CD8-positive, alpha-beta memory T cell (primary cell): ENCODE data around the gene RASA1. TPM values are rescaled to one million over a fixed set of nuclear protein-coding genes. Genes with fewer than 3 reads are reported as not detected.

Experiments
- CTCF ChIA-PET: fragments of 350-600 bp; sonication (Branson Sonifier 250); formaldehyde crosslinking; loops from one replicate; lab custom pipeline; 2021; ENCODE audit warnings: antibody characterized with exemption; lab: Charles Lee
- POLR2A ChIA-PET: fragments of 350-600 bp; sonication (Branson Sonifier 250); formaldehyde crosslinking; loops from one replicate; lab custom pipeline; 2021; ENCODE audit warnings: antibody characterized with exemption; lab: Charles Lee
- DNase-seq, 5 donors: peaks; one replicate each; pipeline versions ENCODE4 v3.0.0 to v3.0.0-alpha.2; 2020 to 2022; ENCODE audit warnings: mixed read lengths in 1 of 5
- H3K27ac ChIP-seq: one replicate; pipeline ENCODE4 v1.7.0; 2013; ENCODE audit warnings: low read depth, mild to moderate bottlenecking, low read length, moderate library complexity
- H3K27me3 ChIP-seq: 2 replicates; pipeline ENCODE4 v1.7.0; 2013; ENCODE audit warnings: low read length, mild to moderate bottlenecking; ENCODE audit not compliant: insufficient read depth, poor library complexity, severe bottlenecking
- H3K36me3 ChIP-seq: 2 replicates; pipeline ENCODE4 v1.7.0; 2013; ENCODE audit warnings: mild to moderate bottlenecking, low read length, moderate library complexity; ENCODE audit not compliant: insufficient read depth
- H3K4me1 ChIP-seq: 2 replicates; pipeline ENCODE4 v1.7.0; 2013; ENCODE audit warnings: mild to moderate bottlenecking, low read length, moderate library complexity; ENCODE audit not compliant: insufficient read depth
- H3K4me3 ChIP-seq: 2 replicates; pipeline ENCODE4 v1.7.0; 2013; ENCODE audit warnings: mild to moderate bottlenecking, low read length
- H3K9me3 ChIP-seq: 2 replicates; pipeline ENCODE4 v1.7.0; 2013; ENCODE audit warnings: mild to moderate bottlenecking, low read length
- H3K27ac Mint-ChIP-seq, 8 donors: one replicate each; pipeline ENCODE4 v1.8.0; 2020 to 2021; ENCODE audit warnings: mixed read lengths in 8 of 8, mild to moderate bottlenecking in 6 of 8, inconsistent platforms in 3 of 8, moderate library complexity in 3 of 8
- H3K27me3 Mint-ChIP-seq, 2 donors: one replicate each; pipeline ENCODE4 v1.8.0; 2020 to 2021; ENCODE audit warnings: mixed read lengths in 2 of 2, mild to moderate bottlenecking in 1 of 2, moderate library complexity in 1 of 2
- H3K36me3 Mint-ChIP-seq, 3 donors: one replicate each; pipeline ENCODE4 v1.8.0; 2020 to 2021; ENCODE audit warnings: mixed read lengths in 3 of 3, inconsistent platforms in 1 of 3, mild to moderate bottlenecking in 1 of 3
- H3K4me1 Mint-ChIP-seq, 3 donors: one replicate each; pipeline ENCODE4 v1.8.0; 2020 to 2021; ENCODE audit warnings: mixed read lengths in 3 of 3, inconsistent platforms in 1 of 3, mild to moderate bottlenecking in 1 of 3
- H3K4me3 Mint-ChIP-seq, 7 donors: one replicate each; pipeline ENCODE4 v1.8.0; 2020 to 2021; ENCODE audit warnings: mixed read lengths in 7 of 7, mild to moderate bottlenecking in 6 of 7, moderate library complexity in 4 of 7, inconsistent platforms in 2 of 7
- H3K9me3 Mint-ChIP-seq, 5 donors: one replicate each; pipeline ENCODE4 v1.8.0; 2020 to 2022; ENCODE audit warnings: mixed read lengths in 5 of 5, mild to moderate bottlenecking in 3 of 5, moderate library complexity in 2 of 5, inconsistent platforms in 1 of 5
- polyA plus RNA-seq: library from polyadenylated mRNA; unstranded; fragments of 300-500 nt; fragmentation: Illumina TruSeq; gene quantifications from one replicate; pipeline ENCODE4 v1.2.3, GENCODE V29; 2021
- total RNA-seq, 2 experiments: library from RNA; stranded (reverse); gene quantifications; one replicate each; pipeline ENCODE4 v1.2.3, GENCODE V29; 2021

Gene RASA1
- total and polyA plus RNA-seq, 3 experiments from 2014 or later = 8.0 to 27.1 (median 24.0) TPM

DNA sequence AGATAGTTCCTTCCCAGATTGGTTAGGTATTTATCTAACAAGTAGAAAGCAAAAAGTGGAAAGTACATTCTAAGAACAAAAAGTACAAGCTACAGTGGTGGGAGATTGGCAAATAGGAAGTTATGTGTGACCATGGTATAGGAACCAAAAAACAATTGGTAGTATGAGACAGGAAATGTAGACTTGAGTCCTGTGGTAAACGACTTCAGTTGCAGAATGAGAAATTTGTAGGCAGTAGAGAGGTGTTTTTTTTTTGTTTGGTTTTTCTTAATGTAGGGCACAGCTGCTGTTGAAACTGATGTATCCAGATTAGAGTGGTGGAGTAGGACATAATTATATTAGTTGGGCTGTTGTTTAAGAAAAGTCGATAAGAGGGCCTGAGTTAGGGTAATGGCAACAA lies 73.0 kb downstream of the RASA1 start:
- H3K27ac Mint-ChIP-seq = peak overlapping the region; percentile 35 to 98 (median 87)
- POLR2A ChIA-PET = interaction anchor here (0.6 to 1.1 kb wide), 2 partner anchors 12 to 204 kb away, joined by 3 to 5 read pairs; no protein-coding TSS in a partner anchor
- peak overlapping the region; percentile 18 to 76 (median 53) for H3K4me3 Mint-ChIP-seq
- CTCF ChIA-PET = interaction anchor here (1.0 kb wide), 1 partner anchor 72 kb away, joined by 3 read pairs; no protein-coding TSS in a partner anchor
- Histone ChIP-seq H3K9me3 (no peaks in the 10 kb centered on the region), H3K4me3 (no peak overlapping the region), H3K27ac (no peak overlapping the region), H3K27me3 (no peaks in the 10 kb centered on the region), H3K4me1 (peaks cover 16% of the 10 kb centered on the region), H3K36me3 (peaks cover 5% of the 10 kb centered on the region)
- peaks cover 0 to 3% (median 0%) of the 10 kb centered on the region in 5 donors for H3K9me3 Mint-ChIP-seq
- peaks cover 18 to 44% (median 18%) of the 10 kb centered on the region in 3 donors for H3K36me3 Mint-ChIP-seq
- H3K4me1 Mint-ChIP-seq = peaks cover 28 to 49% (median 29%) of the 10 kb centered on the region in 3 donors
- peak in 2 of 5 donors; percentile 39 to 65 for DNase-seq
- H3K27me3 Mint-ChIP-seq = no peaks in the 10 kb centered on the region

DNA sequence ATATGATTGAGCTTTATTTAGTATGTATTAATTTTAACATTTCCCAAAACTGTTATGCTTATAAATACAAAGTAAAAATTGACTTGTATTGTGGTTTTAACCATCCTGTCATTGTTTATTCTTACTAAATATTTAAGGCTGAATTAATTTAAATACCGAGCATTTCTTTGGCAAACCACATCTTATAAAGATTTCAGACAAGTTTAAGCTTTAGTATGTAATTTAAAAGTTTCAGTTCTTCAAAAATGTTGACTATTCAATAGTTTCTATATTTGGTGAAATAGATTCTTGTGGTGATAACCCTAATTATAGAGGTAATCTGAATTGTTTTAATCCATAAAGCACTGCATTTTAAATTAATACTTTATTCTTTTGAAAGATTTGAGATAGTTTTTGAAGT lies 79.6 kb downstream of the RASA1 start:
- Histone ChIP-seq H3K9me3 (no peaks in the 10 kb centered on the region), H3K27ac (no peak overlapping the region), H3K4me3 (no peak overlapping the region), H3K27me3 (no peaks in the 10 kb centered on the region), H3K4me1 (no peaks in the 10 kb centered on the region), H3K36me3 (peaks cover 10% of the 10 kb centered on the region)
- Mint-ChIP-seq H3K9me3 (peaks cover 0 to 3% (median 0%) of the 10 kb centered on the region in 5 donors), H3K4me1 (peaks cover 17 to 39% (median 25%) of the 10 kb centered on the region in 3 donors), H3K27me3 (no peaks in the 10 kb centered on the region), H3K4me3 (no peak overlapping the region), H3K36me3 (peaks cover 11 to 47% (median 18%) of the 10 kb centered on the region in 3 donors), H3K27ac (no peak overlapping the region)
- POLR2A ChIA-PET = no interaction called here
- DNase-seq = no peak
- CTCF ChIA-PET = interaction anchor here (0.9 kb wide), 1 partner anchor 66 kb away, joined by 3 read pairs; the partner anchor contains the start of gene CCNH

DNA sequence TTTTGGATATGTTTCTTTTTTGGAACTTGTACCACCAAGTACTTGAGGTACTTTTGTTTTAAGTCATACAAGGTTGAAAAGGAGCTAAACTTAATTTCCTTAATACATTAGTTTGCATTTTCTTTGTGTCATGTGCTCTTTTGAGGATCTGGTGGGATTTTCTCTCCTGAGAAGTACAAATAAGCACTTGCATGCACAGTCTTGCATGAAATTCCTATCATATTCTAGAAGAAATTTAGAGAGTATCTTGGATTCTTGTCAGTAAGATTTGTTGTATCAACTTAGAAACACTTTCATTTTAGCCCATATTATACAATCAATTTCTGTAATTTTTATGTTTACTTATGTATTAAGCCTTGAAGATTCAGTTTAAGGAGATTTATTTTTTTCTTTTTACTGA lies 80.2 kb downstream of the RASA1 start:
- Mint-ChIP-seq H3K36me3 (peaks cover 13 to 46% (median 18%) of the 10 kb centered on the region in 3 donors), H3K27ac (peak overlapping the region in 3 of 8 donors; percentile 13 to 57 (median 23)), H3K27me3 (no peaks in the 10 kb centered on the region), H3K4me3 (no peak overlapping the region), H3K9me3 (peaks cover 0 to 3% (median 0%) of the 10 kb centered on the region in 5 donors), H3K4me1 (peaks cover 15 to 35% (median 22%) of the 10 kb centered on the region in 3 donors)
- POLR2A ChIA-PET = no interaction called here
- CTCF ChIA-PET = interaction anchor here (0.9 kb wide), 1 partner anchor 65 kb away, joined by 3 read pairs; the partner anchor contains the start of gene CCNH
- DNase-seq = no peak
- Histone ChIP-seq H3K27ac (no peak overlapping the region), H3K27me3 (no peaks in the 10 kb centered on the region), H3K4me1 (no peaks in the 10 kb centered on the region), H3K9me3 (no peaks in the 10 kb centered on the region), H3K4me3 (no peak overlapping the region), H3K36me3 (peaks cover 10% of the 10 kb centered on the region)

DNA sequence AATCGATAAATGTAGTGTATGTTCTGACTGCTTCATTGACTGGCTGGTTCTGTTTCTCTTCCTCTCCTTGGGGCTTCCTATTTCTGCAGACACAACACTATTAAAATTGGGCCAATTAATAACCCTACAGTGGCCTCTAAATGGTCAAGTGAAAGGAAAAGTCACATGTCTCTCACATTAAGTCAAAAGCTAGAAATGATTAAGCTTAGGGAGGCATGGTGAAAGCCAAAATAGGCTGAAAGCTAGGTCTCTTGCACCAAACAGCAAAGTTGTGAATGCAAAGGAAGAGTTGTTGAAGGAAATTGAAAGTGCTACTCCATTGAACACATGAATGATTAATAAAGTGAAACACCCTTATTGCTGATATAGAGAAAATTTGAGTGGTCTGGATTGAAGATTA lies 86.8 kb downstream of the RASA1 start:
- Histone ChIP-seq H3K27me3 (no peaks in the 10 kb centered on the region), H3K9me3 (no peaks in the 10 kb centered on the region), H3K36me3 (peaks cover 5% of the 10 kb centered on the region), H3K4me1 (no peaks in the 10 kb centered on the region), H3K4me3 (no peak overlapping the region), H3K27ac (no peak overlapping the region)
- peaks cover 23 to 41% (median 29%) of the 10 kb centered on the region in 3 donors for H3K4me1 Mint-ChIP-seq
- ChIA-PET POLR2A (interaction anchor here (0.6 kb wide), 1 partner anchor 279 kb away, joined by 4 read pairs; no protein-coding TSS in a partner anchor), CTCF (interaction anchor here (1.2 kb wide), 1 partner anchor 38 kb away, joined by 3 read pairs; no protein-coding TSS in a partner anchor)
- no peaks in the 10 kb centered on the region for H3K27me3 Mint-ChIP-seq
- H3K36me3 Mint-ChIP-seq = peaks cover 6 to 56% (median 22%) of the 10 kb centered on the region in 3 donors
- no peak for DNase-seq
- peak overlapping the region in 3 of 8 donors; percentile 37 to 64 (median 62) for H3K27ac Mint-ChIP-seq
- H3K4me3 Mint-ChIP-seq = no peak overlapping the region
- no peaks in the 10 kb centered on the region for H3K9me3 Mint-ChIP-seq

DNA sequence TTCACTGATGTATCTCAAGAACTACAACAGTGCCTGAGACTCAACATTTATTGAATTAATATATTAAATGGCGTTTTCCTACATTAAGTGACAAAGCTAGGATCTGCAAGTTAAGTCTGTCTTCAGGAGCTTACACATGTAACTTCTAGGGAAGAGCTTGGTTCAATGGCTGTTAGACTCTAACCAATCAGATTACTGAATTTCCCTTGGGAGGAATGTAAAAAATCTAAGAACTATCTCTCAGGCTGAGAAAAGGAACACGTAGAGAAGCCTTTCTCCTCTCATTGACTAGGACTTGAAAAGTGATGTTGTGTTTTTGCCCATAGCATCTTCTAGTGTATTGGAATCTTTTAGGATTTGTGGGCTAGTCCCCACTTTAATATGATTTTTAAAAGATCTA lies 91.4 kb downstream of the RASA1 start:
- H3K36me3 Mint-ChIP-seq = peaks cover 0 to 62% (median 17%) of the 10 kb centered on the region in 3 donors
- Histone ChIP-seq H3K4me3 (no peak overlapping the region), H3K9me3 (no peaks in the 10 kb centered on the region), H3K27ac (no peak overlapping the region), H3K4me1 (peaks cover 5% of the 10 kb centered on the region), H3K27me3 (no peaks in the 10 kb centered on the region), H3K36me3 (peaks cover 4% of the 10 kb centered on the region)
- peaks cover 29 to 36% (median 30%) of the 10 kb centered on the region in 3 donors for H3K4me1 Mint-ChIP-seq
- no peaks in the 10 kb centered on the region for H3K9me3 Mint-ChIP-seq
- no peak for DNase-seq
- H3K27me3 Mint-ChIP-seq = no peaks in the 10 kb centered on the region
- POLR2A ChIA-PET = no interaction called here
- H3K4me3 Mint-ChIP-seq = no peak overlapping the region
- no peak overlapping the region for H3K27ac Mint-ChIP-seq
- CTCF ChIA-PET = no interaction called here

DNA sequence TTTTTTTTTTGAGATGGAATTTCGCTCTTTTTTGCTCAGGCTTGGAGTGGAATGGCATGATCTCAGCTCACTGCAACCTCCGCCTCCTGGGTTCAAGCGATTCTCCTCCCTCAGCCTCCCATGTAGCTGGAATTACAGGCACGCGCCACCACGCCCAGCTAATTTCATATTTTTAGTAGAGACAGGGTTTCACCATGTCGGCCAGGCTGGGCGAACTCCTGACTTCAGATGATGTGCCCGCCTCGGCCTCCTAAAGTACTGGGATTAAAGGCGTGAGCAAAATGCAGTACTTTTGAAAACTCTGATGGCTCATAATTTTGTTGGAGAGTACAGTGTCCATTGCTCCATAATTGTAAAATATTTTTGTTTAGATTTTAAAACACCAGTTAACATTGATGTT lies 92.4 kb downstream of the RASA1 start:
- Mint-ChIP-seq H3K4me3 (no peak overlapping the region), H3K27ac (no peak overlapping the region), H3K27me3 (no peaks in the 10 kb centered on the region), H3K36me3 (peaks cover 0 to 62% (median 14%) of the 10 kb centered on the region in 3 donors), H3K9me3 (no peaks in the 10 kb centered on the region), H3K4me1 (peaks cover 31 to 42% (median 31%) of the 10 kb centered on the region in 3 donors)
- no peak for DNase-seq
- no peak overlapping the region for H3K4me3 ChIP-seq
- peaks cover 4% of the 10 kb centered on the region for H3K36me3 ChIP-seq
- POLR2A ChIA-PET = no interaction called here
- H3K4me1 ChIP-seq = peaks cover 10% of the 10 kb centered on the region
- no peak overlapping the region for H3K27ac ChIP-seq
- H3K27me3 ChIP-seq = no peaks in the 10 kb centered on the region
- CTCF ChIA-PET = interaction anchor here (1.1 kb wide), 1 partner anchor 40 kb away, joined by 3 read pairs; no protein-coding TSS in a partner anchor
- H3K9me3 ChIP-seq = no peaks in the 10 kb centered on the region

DNA sequence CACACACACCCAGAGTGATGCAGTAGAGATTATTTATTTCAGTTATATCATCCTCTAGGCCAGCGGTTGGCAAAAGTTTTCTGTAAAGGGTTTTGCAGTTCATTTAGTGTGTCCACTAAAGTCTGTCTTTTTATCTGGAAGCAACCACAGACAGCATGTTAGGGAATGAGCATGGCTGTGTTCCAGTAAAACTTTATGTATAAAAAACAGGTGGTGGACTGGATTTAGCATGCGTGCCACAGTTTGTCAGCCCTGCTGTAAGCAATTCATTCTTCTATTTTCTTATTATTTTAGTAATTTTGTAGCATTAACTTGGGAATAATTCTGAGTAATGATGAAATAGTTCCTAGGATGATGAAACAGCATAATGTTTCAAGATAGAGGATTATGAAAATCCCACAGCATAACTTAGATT lies 93.4 kb downstream of the RASA1 start:
- Histone ChIP-seq H3K4me1 (peaks cover 10% of the 10 kb centered on the region), H3K4me3 (no peak overlapping the region), H3K9me3 (no peaks in the 10 kb centered on the region), H3K27ac (no peak overlapping the region), H3K27me3 (no peaks in the 10 kb centered on the region), H3K36me3 (peaks cover 4% of the 10 kb centered on the region)
- Mint-ChIP-seq H3K27ac (peak overlapping the region in 2 of 8 donors; percentile 38 to 54), H3K36me3 (peaks cover 0 to 59% (median 8%) of the 10 kb centered on the region in 3 donors), H3K9me3 (no peaks in the 10 kb centered on the region), H3K27me3 (no peaks in the 10 kb centered on the region), H3K4me1 (peaks cover 26 to 36% (median 28%) of the 10 kb centered on the region in 3 donors), H3K4me3 (no peak overlapping the region)
- ChIA-PET POLR2A (no interaction called here), CTCF (no interaction called here)
- no peak for DNase-seq

DNA sequence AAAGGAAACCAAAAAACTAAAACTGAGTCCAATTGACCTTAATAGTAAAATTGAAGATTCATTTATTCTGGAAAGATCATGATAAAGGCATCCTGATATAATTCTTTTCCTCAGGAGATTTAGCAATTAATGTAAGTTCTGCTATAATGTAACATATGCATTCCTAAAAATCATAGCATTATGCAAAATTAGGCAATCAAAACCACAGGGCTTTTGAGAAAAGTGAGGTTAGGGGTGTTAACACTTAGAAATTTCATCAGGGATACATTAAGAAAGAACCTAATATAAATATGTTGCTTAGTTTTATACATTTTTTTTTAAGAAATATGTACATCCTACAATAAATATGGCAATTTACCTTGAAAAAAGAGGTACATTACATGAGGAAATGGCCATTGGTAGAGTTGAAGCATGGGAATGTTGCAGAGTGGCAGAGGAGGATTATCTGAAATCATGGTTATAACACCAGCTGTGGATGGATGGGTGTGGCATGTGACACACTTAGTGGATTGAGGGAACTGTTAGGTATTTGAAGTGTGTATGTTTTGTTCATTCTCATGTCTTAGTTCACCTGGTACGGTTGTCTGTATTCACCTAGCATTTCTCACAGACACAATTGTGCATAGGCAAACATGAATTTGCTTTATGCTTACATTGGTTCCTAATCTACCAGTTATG lies 94.0 kb downstream of the RASA1 start:
- no peak for DNase-seq
- H3K36me3 Mint-ChIP-seq = peaks cover 0 to 59% (median 10%) of the 10 kb centered on the region in 3 donors
- Histone ChIP-seq H3K4me3 (no peak overlapping the region), H3K27ac (no peak overlapping the region), H3K27me3 (no peaks in the 10 kb centered on the region), H3K4me1 (peaks cover 10% of the 10 kb centered on the region), H3K9me3 (no peaks in the 10 kb centered on the region), H3K36me3 (peaks cover 4% of the 10 kb centered on the region)
- peaks cover 27 to 35% (median 32%) of the 10 kb centered on the region in 3 donors for H3K4me1 Mint-ChIP-seq
- H3K27me3 Mint-ChIP-seq = no peaks in the 10 kb centered on the region
- CTCF ChIA-PET = no interaction called here
- H3K27ac Mint-ChIP-seq = peak overlapping the region in 3 of 8 donors; percentile 15 to 41 (median 36)
- no peak overlapping the region for H3K4me3 Mint-ChIP-seq
- POLR2A ChIA-PET = no interaction called here
- H3K9me3 Mint-ChIP-seq = no peaks in the 10 kb centered on the region
